NB4 (cell line): Measurements from ENCODE around the gene CUL3.

Experiments used
- DNase-seq: peaks from one replicate; pipeline ENCODE4 v3.0.0; 2010; ENCODE audit warnings: low read depth
- H3K4me3 ChIP-seq: one replicate; pipeline ENCODE4 v1.5.1; 2011; ENCODE audit warnings: mild to moderate bottlenecking, low read depth, low read length, moderate library complexity
- CTCF ChIP-seq: IDR thresholded peaks from one replicate; pipeline ENCODE4 v1.5.1; 2012; ENCODE audit warnings: low read depth, low read length
- MAX ChIP-seq: IDR thresholded peaks from 2 replicates; pipeline ENCODE4 v1.6.1; 2011; ENCODE audit warnings: low read depth, low read length
- MYC ChIP-seq: IDR thresholded peaks from 2 replicates; pipeline ENCODE4 v1.6.1; 2011; ENCODE audit warnings: low read depth, low read length
- POLR2A ChIP-seq: IDR thresholded peaks from 2 replicates; pipeline ENCODE4 v1.6.1; 2011; ENCODE audit warnings: mild to moderate bottlenecking; ENCODE audit not compliant: insufficient read length; ENCODE audit errors: extremely low read depth

Gene CUL3

GRCh38 chr2:224596289-224596688, 11.1 kb upstream of the CUL3 start:
- TF ChIP-seq MAX (no peak), POLR2A (no peak), MYC (no peak), CTCF (no peak)
- no peak overlapping the region for H3K4me3 ChIP-seq
- no peak for DNase-seq

GRCh38 chr2:224595518-224595917, 10.4 kb upstream of the CUL3 start:
- no peak for TF ChIP-seq MYC
- TF ChIP-seq CTCF: no peak
- no peak for TF ChIP-seq MAX
- TF ChIP-seq POLR2A: no peak
- H3K4me3 ChIP-seq: no peak overlapping the region
- no peak for DNase-seq

- DNase-seq: no peak
- H3K4me3 ChIP-seq: no peak overlapping the region
- TF ChIP-seq CTCF (no peak), POLR2A (no peak), MYC (no peak), MAX (no peak)
Observed at GRCh38 chr2:224594840-224595239, 9.7 kb upstream of the CUL3 start.

- no peak for DNase-seq
- TF ChIP-seq POLR2A: no peak
- TF ChIP-seq MAX: no peak
- no peak for TF ChIP-seq MYC
- no peak for TF ChIP-seq CTCF
- H3K4me3 ChIP-seq: no peak overlapping the region
Observed at GRCh38 chr2:224591220-224591619, 6.1 kb upstream of the CUL3 start.

GRCh38 chr2:224586127-224586695, 1.0 kb upstream of the CUL3 start:
- peak; percentile 81 for DNase-seq
- H3K4me3 ChIP-seq: peak overlapping the region; percentile 92
- TF ChIP-seq MYC: peak; percentile 13; the same call in 1 of the 2 replicates
- TF ChIP-seq MAX: no peak
- TF ChIP-seq CTCF: no peak
- TF ChIP-seq POLR2A: no peak

- DNase-seq: peak; percentile 72
- no peak for TF ChIP-seq POLR2A
- TF ChIP-seq MYC: no peak
- no peak for TF ChIP-seq MAX
- TF ChIP-seq CTCF: no peak
- H3K4me3 ChIP-seq: peak overlapping the region; percentile 84
Observed at GRCh38 chr2:224584785-224585210, 365 bp downstream of the CUL3 start.
